Measurements from ENCODE around the gene MYNN.

The MYNN gene

DNA sequence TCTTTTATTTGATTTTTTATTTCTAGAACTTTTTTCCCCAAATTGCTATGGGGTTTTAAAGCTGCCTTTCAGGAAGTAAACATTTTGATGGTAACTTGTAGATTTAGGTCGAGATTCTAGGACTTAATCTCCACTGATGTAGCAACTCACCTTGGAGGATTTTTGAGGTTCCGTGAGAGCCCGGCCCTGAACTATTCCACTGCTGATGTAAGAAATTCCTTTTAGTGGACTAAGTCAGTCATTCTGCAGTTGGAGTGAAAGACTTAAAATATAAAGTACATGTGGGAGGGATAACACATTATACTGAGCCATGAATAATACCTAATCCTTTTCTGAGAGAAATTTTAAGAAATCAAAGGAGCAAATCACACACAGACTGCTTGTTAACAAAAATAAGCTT, 52.1 kb downstream of the MYNN start:
- H3K27ac ChIP-seq (ENCODE audit: low read length): no peak overlapping the region
- peaks cover 11% of the 10 kb centered on the region for H3F3A ChIP-seq (ENCODE audit: insufficient read depth, low read length)
- no peak overlapping the region for H3K9ac ChIP-seq (ENCODE audit: low read length)
- H3K4me1 ChIP-seq (ENCODE audit: low read length): peaks cover 17% of the 10 kb centered on the region
- no peaks in the 10 kb centered on the region for H3K79me2 ChIP-seq (ENCODE audit: low read length)
- no peak overlapping the region for H3K4me3 ChIP-seq (ENCODE audit: low read length)
- no peaks in the 10 kb centered on the region for H3K27me3 ChIP-seq (replicated peaks; ENCODE audit: insufficient read depth, low read length)
- H3K36me3 ChIP-seq (replicated peaks; ENCODE audit: insufficient read depth, low read length): no peaks in the 10 kb centered on the region
- no peaks in the 10 kb centered on the region for H4K20me1 ChIP-seq (ENCODE audit: insufficient read depth, low read length)
- H3K4me2 ChIP-seq (ENCODE audit: low read depth, low read length): no peak overlapping the region
- H3K9me3 ChIP-seq (replicated peaks; ENCODE audit: insufficient read depth, low read length): no peaks in the 10 kb centered on the region
- no peak for DNase-seq
- H3K9me2 ChIP-seq (replicated peaks; ENCODE audit: insufficient read depth, low read length): no peaks in the 10 kb centered on the region
- no peak overlapping the region for H2AFZ ChIP-seq (ENCODE audit: low read length)
- TF ChIP-seq, protein P1, sequence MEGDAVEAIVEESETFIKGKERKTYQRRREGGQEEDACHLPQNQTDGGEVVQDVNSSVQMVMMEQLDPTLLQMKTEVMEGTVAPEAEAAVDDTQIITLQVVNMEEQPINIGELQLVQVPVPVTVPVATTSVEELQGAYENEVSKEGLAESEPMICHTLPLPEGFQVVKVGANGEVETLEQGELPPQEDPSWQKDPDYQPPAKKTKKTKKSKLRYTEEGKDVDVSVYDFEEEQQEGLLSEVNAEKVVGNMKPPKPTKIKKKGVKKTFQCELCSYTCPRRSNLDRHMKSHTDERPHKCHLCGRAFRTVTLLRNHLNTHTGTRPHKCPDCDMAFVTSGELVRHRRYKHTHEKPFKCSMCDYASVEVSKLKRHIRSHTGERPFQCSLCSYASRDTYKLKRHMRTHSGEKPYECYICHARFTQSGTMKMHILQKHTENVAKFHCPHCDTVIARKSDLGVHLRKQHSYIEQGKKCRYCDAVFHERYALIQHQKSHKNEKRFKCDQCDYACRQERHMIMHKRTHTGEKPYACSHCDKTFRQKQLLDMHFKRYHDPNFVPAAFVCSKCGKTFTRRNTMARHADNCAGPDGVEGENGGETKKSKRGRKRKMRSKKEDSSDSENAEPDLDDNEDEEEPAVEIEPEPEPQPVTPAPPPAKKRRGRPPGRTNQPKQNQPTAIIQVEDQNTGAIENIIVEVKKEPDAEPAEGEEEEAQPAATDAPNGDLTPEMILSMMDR (IDR thresholded peaks at IDR 0.05; ENCODE audit: low read length): no peak
- TF ChIP-seq EZH2 (optimal IDR thresholded peaks at IDR 0.05; ENCODE audit: low read depth, low read length): no peak
- no peak for TF ChIP-seq EZH2phosphoT487 (IDR thresholded peaks at IDR 0.05; ENCODE audit: low read length)

- Histone ChIP-seq H3K4me1 (ENCODE audit: low read length) (peaks cover 17% of the 10 kb centered on the region), H2AFZ (ENCODE audit: low read length) (no peak overlapping the region), H3K27me3 (replicated peaks; ENCODE audit: insufficient read depth, low read length) (no peaks in the 10 kb centered on the region), H3K27ac (ENCODE audit: low read length) (no peak overlapping the region), H3K9me3 (replicated peaks; ENCODE audit: insufficient read depth, low read length) (no peaks in the 10 kb centered on the region), H3K9ac (ENCODE audit: low read length) (no peak overlapping the region), H3K36me3 (replicated peaks; ENCODE audit: insufficient read depth, low read length) (no peaks in the 10 kb centered on the region), H3K9me2 (replicated peaks; ENCODE audit: insufficient read depth, low read length) (no peaks in the 10 kb centered on the region), H3K79me2 (ENCODE audit: low read length) (no peaks in the 10 kb centered on the region), H4K20me1 (ENCODE audit: insufficient read depth, low read length) (no peaks in the 10 kb centered on the region), H3K4me2 (ENCODE audit: low read depth, low read length) (no peak overlapping the region), H3F3A (ENCODE audit: insufficient read depth, low read length) (peaks cover 11% of the 10 kb centered on the region), H3K4me3 (ENCODE audit: low read length) (no peak overlapping the region)
- TF ChIP-seq EZH2phosphoT487 (IDR thresholded peaks at IDR 0.05; ENCODE audit: low read length) (no peak), EZH2 (optimal IDR thresholded peaks at IDR 0.05; ENCODE audit: low read depth, low read length) (no peak)
- TF ChIP-seq, protein P1 (IDR thresholded peaks at IDR 0.05; ENCODE audit: low read length): no peak
- DNase-seq: no peak
Measured at GRCh38 chr3:169827712-169828111, 54.5 kb downstream of the MYNN start.

DNA sequence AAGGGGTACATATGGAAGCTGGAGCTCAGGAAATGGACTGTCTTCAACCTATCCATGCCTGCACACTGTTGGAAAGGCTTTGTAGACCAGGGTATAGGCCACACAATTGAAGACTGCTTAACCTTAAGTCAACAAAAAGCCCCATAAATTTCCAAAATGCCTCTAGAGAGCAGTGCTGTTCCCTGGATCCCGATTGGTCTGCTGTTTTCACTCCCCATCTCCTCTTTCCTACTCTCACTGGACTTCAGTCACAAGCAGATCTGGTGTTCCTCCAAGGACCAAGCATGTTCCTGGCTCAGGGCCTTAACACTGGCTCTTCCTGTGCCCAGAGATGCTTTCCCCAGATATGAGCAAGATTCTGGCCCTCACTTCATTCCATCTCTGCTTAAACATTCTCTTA, 62.3 kb downstream of the MYNN start:
- no peak for DNase-seq
- Histone ChIP-seq H3K36me3 (replicated peaks; ENCODE audit: insufficient read depth, low read length) (no peaks in the 10 kb centered on the region), H3K27ac (ENCODE audit: low read length) (no peak overlapping the region), H3K9ac (ENCODE audit: low read length) (no peak overlapping the region), H3K4me1 (ENCODE audit: low read length) (0 out of 2 replicates have a peak, but pooled peaks cover 9% of the 10 kb centered on the region), H3K9me3 (replicated peaks; ENCODE audit: insufficient read depth, low read length) (no peaks in the 10 kb centered on the region), H4K20me1 (ENCODE audit: insufficient read depth, low read length) (no peaks in the 10 kb centered on the region), H3K27me3 (replicated peaks; ENCODE audit: insufficient read depth, low read length) (no peaks in the 10 kb centered on the region), H3K9me2 (replicated peaks; ENCODE audit: insufficient read depth, low read length) (no peaks in the 10 kb centered on the region), H3F3A (ENCODE audit: insufficient read depth, low read length) (no peaks in the 10 kb centered on the region), H3K4me2 (ENCODE audit: low read depth, low read length) (no peak overlapping the region), H3K79me2 (ENCODE audit: low read length) (no peaks in the 10 kb centered on the region), H3K4me3 (ENCODE audit: low read length) (no peak overlapping the region), H2AFZ (ENCODE audit: low read length) (no peak overlapping the region)
- TF ChIP-seq EZH2 (optimal IDR thresholded peaks at IDR 0.05; ENCODE audit: low read depth, low read length) (no peak), EZH2phosphoT487 (IDR thresholded peaks at IDR 0.05; ENCODE audit: low read length) (no peak)
- TF ChIP-seq, protein P1 (IDR thresholded peaks at IDR 0.05; ENCODE audit: low read length): no peak

Data from MM.1S (cell line).